Fibroblast of the aortic adventitia (primary cell): ENCODE results near the gene DMD. TPM values are rescaled to one million over a fixed set of nuclear protein-coding genes. Genes with fewer than 3 reads are reported as not detected.

Experiments
- DNase-seq: peaks from one replicate; pipeline ENCODE4 v3.0.0-alpha.2; 2010; ENCODE audit warnings: low read depth
- H3K4me3 ChIP-seq: 2 replicates; pipeline ENCODE4 v1.5.1; 2011; ENCODE audit warnings: low read depth, mild to moderate bottlenecking, control low read depth, low read length, moderate library complexity
- CTCF ChIP-seq: IDR thresholded peaks from 2 replicates; pipeline ENCODE4 v1.5.1; 2011; ENCODE audit warnings: mild to moderate bottlenecking, low read length, control low read depth, inconsistent platforms; ENCODE audit not compliant: insufficient read depth
- total RNA-seq: library from RNA; depleted of rRNA; stranded (reverse); fragments of >200 nt; gene quantifications from 2 replicates; pipeline ENCODE4 v1.2.3, GENCODE V29; 2012; ENCODE audit warnings: low replicate concordance

DMD gene
- total RNA-seq, 1 donor, result 10.3 TPM

GRCh38 chrX:33041141-33041540 is 170.2 kb downstream of the DMD start:
- no peak overlapping the region for H3K4me3 ChIP-seq
- DNase-seq, result no peak
- TF ChIP-seq CTCF, result no peak

GRCh38 chrX:33032700-33033099 is 178.6 kb downstream of the DMD start:
- no peak for DNase-seq
- H3K4me3 ChIP-seq, result no peak overlapping the region
- no peak for TF ChIP-seq CTCF

- no peak for TF ChIP-seq CTCF
- no peak for DNase-seq
- H3K4me3 ChIP-seq, result no peak overlapping the region
Observed at GRCh38 chrX:33014949-33015348, 196.4 kb downstream of the DMD start.

GRCh38 chrX:33014086-33014485 is 197.3 kb downstream of the DMD start:
- no peak for TF ChIP-seq CTCF
- DNase-seq, result no peak
- H3K4me3 ChIP-seq, result no peak overlapping the region

GRCh38 chrX:33001107-33001506 is 210.2 kb downstream of the DMD start:
- no peak for DNase-seq
- H3K4me3 ChIP-seq, result no peak overlapping the region
- TF ChIP-seq CTCF, result no peak

GRCh38 chrX:32998776-32999175 is 212.6 kb downstream of the DMD start:
- TF ChIP-seq CTCF, result no peak
- H3K4me3 ChIP-seq, result no peak overlapping the region
- no peak for DNase-seq

GRCh38 chrX:32995427-32995826 is 215.9 kb downstream of the DMD start:
- no peak overlapping the region for H3K4me3 ChIP-seq
- DNase-seq, result no peak
- no peak for TF ChIP-seq CTCF
